ENCODE measurements around the gene TMEM151B. TPM values are rescaled to one million over a fixed set of nuclear protein-coding genes. Genes with fewer than 3 reads are reported as not detected.

The TMEM151B gene
- total RNA-seq, 1 experiment from 2014 or later = not detected

GRCh38 chr6:44307217-44307616 is 37.0 kb downstream of the TMEM151B start:
- H3K4me3 ChIP-seq (replicated peaks in 1 of 2; ENCODE audit: low read depth in 1 of 2, low read length in 2 of 2) = no peak overlapping the region
- no peak overlapping the region for H3K27ac ChIP-seq (ENCODE audit: low read depth, low read length)
- peaks cover 11% of the 10 kb centered on the region for H3K79me2 ChIP-seq (ENCODE audit: insufficient read depth, low read length)
- BruUV-seq (replicated peaks) = no TSS peak
- RAD21 ChIA-PET (ENCODE audit: low non-redundant PET in 1 of 2, low total read pairs in 2 of 2, uncharacterized antibody in 2 of 2, unreplicated experiment in 2 of 2) = no interaction called here
- H3K4me1 ChIP-seq (ENCODE audit: control insufficient read depth in 1 of 2, insufficient read depth in 2 of 2, low read length in 2 of 2) = peaks cover 5 to 7% of the 10 kb centered on the region in 2 experiments
- no peaks in the 10 kb centered on the region for H3K9me2 ChIP-seq (ENCODE audit: insufficient read depth)
- POLR2A ChIA-PET = interaction anchor here (0.6 kb wide), 1 partner anchor 118 kb away, joined by 4 read pairs; no protein-coding TSS in a partner anchor
- no peak overlapping the region for H3K4me2 ChIP-seq (ENCODE audit: low read length)
- no peaks in the 10 kb centered on the region for H3K27me3 ChIP-seq (ENCODE audit: insufficient read depth, low read length)
- no peak overlapping the region for H3K9ac ChIP-seq (ENCODE audit: low read length)
- H2AFZ ChIP-seq (ENCODE audit: low read depth, low read length, poor library complexity, severe bottlenecking) = no peak overlapping the region
- peaks cover 43 to 71% of the 10 kb centered on the region in 2 experiments for H3K36me3 ChIP-seq (ENCODE audit: control insufficient read depth in 1 of 2, insufficient read depth in 2 of 2, low read length in 2 of 2)
- no peaks in the 10 kb centered on the region for H3K9me3 ChIP-seq (ENCODE audit: control insufficient read depth in 1 of 2, insufficient read depth in 1 of 2, low read depth in 1 of 2, low read length in 2 of 2)
- CTCF ChIA-PET = no interaction called here
- H4K20me1 ChIP-seq (ENCODE audit: insufficient read depth) = no peaks in the 10 kb centered on the region
- DNase-seq (ENCODE audit: low read depth, low spot score) = no peak
- ATAC-seq = no peak
- intact Hi-C loops (cut with micrococcal nuclease) = no loop called here
- no peak for TF ChIP-seq REST (IDR thresholded peaks at IDR 0.05; ENCODE audit: low read depth)
- no peak for TF ChIP-seq ZNF274 (IDR thresholded peaks at IDR 0.05; ENCODE audit: low read depth, low read length)
- no peak for TF ChIP-seq EZH2 (IDR thresholded peaks at IDR 0.05)
- TF ChIP-seq CEBPB (IDR thresholded peaks at IDR 0.05; ENCODE audit: low read depth) = no peak
- no peak for TF ChIP-seq ZFX (IDR thresholded peaks at IDR 0.05)
- TF ChIP-seq ATF3 (IDR thresholded peaks at IDR 0.05) = no peak
- no peak for TF ChIP-seq SIN3A (IDR thresholded peaks at IDR 0.05; ENCODE audit: low read depth)

All from HCT116 (cell line).